Measurements from ENCODE around the gene EIPR1. TPM values are rescaled to one million over a fixed set of nuclear protein-coding genes. Genes with fewer than 3 reads are reported as not detected.

Gene EIPR1
- total and polyA plus RNA-seq, 2 of the 4 experiments (the other 2 are of a cell fraction): 46.5 to 67.4 TPM

GRCh38 chr2:3299703-3300102, 77.9 kb downstream of the EIPR1 start:
- Histone ChIP-seq H3K27ac (ENCODE audit: insufficient read depth, low read length) (no peak overlapping the region), H3K23ac (ENCODE audit: low read depth, low read length) (no peak overlapping the region), H4K5ac (ENCODE audit: low read depth, low read length) (no peak overlapping the region), H3K9ac (ENCODE audit: low read depth, low read length) (no peak overlapping the region), H3K4ac (ENCODE audit: low read depth, low read length) (no peak overlapping the region), H2BK20ac (ENCODE audit: low read depth, low read length) (no peak overlapping the region), H4K20me1 (ENCODE audit: insufficient read depth, low read length) (no peaks in the 10 kb centered on the region), H4K91ac (ENCODE audit: insufficient read depth, low read depth, low read length) (no peak overlapping the region), H3K27me3 (ENCODE audit: control insufficient read depth, insufficient read depth, low read length) (no peaks in the 10 kb centered on the region), H3K4me1 (ENCODE audit: control insufficient read depth, insufficient read depth, low read length) (no peaks in the 10 kb centered on the region), H3K4me2 (ENCODE audit: low read depth, low read length) (no peak overlapping the region), H3K36me3 (ENCODE audit: control insufficient read depth, insufficient read depth, low read length) (no peaks in the 10 kb centered on the region), H2BK120ac (ENCODE audit: low read depth, low read length) (no peak overlapping the region), H3K4me3 (ENCODE audit: insufficient read depth, low read depth, low read length) (no peak overlapping the region), H3K56ac (ENCODE audit: extremely low read depth, insufficient read depth, low read length) (no peak overlapping the region), H3K14ac (replicated peaks; ENCODE audit: low read depth, low read length) (no peak overlapping the region), H3K9me1 (ENCODE audit: insufficient read depth, low read length) (no peaks in the 10 kb centered on the region), H3K18ac (ENCODE audit: low read depth, low read length) (no peak overlapping the region), H2BK5ac (ENCODE audit: low read depth, low read length, poor library complexity, severe bottlenecking) (no peak overlapping the region), H2AK9ac (replicated peaks; ENCODE audit: low read depth, low read length, poor library complexity) (no peak overlapping the region), H3K79me1 (ENCODE audit: low read depth in 1 of 2, low read length in 2 of 2) (peaks cover 0 to 8% of the 10 kb centered on the region in 2 experiments; a peak in 2 of 4 replicates), H3K9me3 (ENCODE audit: control insufficient read depth, insufficient read depth, low read length) (no peaks in the 10 kb centered on the region), H4K8ac (ENCODE audit: low read depth in 2 of 2, low read length in 2 of 2) (no peak overlapping the region), H2AFZ (replicated peaks; ENCODE audit: low read length, poor library complexity) (no peak overlapping the region), H2AK5ac (ENCODE audit: low read depth, low read length) (no peak overlapping the region), H2BK15ac (ENCODE audit: low read depth, low read length) (no peak overlapping the region)
- no peak for ATAC-seq (ENCODE audit: low read depth)
- POLR2A ChIA-PET (ENCODE audit: unreplicated experiment): no interaction called here
- no TSS peak for BruUV-seq (replicated peaks)
- CTCF ChIA-PET: no interaction called here
- TF ChIP-seq CEBPB (IDR thresholded peaks at IDR 0.05; ENCODE audit: low read depth, low read length): peak; percentile 45
- no peak for TF ChIP-seq RAD21 (IDR thresholded peaks at IDR 0.05; ENCODE audit: low read length)
- no peak for TF ChIP-seq MAZ (IDR thresholded peaks at IDR 0.05; ENCODE audit: borderline replicate concordance, low read depth, low read length)
- TF ChIP-seq NFE2L2 (IDR thresholded peaks at IDR 0.05; ENCODE audit: low read depth, low read length): no peak
- no peak for TF ChIP-seq USF2 (IDR thresholded peaks at IDR 0.05; ENCODE audit: low read depth, low read length)
- TF ChIP-seq CTCF (conservative IDR thresholded peaks at IDR 0.05; ENCODE audit: low read depth, low read length): no peak
- TF ChIP-seq POLR2A (IDR thresholded peaks at IDR 0.05; ENCODE audit: low read depth, low read length): no peak
- WGBS, 2 experiments (ENCODE audit: extremely low coverage in 2 of 2, insufficient read length in 1 of 2): 93% methylated on average over 3 of the region's 7 CpGs; no CpG with 5 or more reads in 1 of the 2 experiments
- intact Hi-C loops (cut with micrococcal nuclease) (no loop called here), in situ Hi-C loops (cut with MboI; ENCODE audit: low sequenced_read_pairs) (no loop called here), dilution Hi-C loops (cut with HindIII; ENCODE audit: low sequenced_read_pairs, unreplicated experiment) (no loop called here)
- no peak for DNase-seq

All from IMR-90 (cell line).